Activated CD8-positive, alpha-beta T cell treated with anti-CD3 and anti-CD28 coated beads for 36 hours (primary cell): ENCODE data around the gene TNS1. TPM values are rescaled to one million over a fixed set of nuclear protein-coding genes. Genes with fewer than 3 reads are reported as not detected.

ENCODE experiments used
- ATAC-seq: fragments of 200-7000 bp; cut with Tn5 transposase; one replicate; pipeline ENCODE4 v1.10.0; 2021; ENCODE audit warnings: mild to moderate bottlenecking, moderate library complexity
- CTCF ChIA-PET: fragments of 350-600 bp; sonication (Branson Sonifier 250); formaldehyde crosslinking; loops from one replicate; lab custom pipeline; 2021; ENCODE audit warnings: antibody characterized with exemption; lab: Charles Lee
- POLR2A ChIA-PET: fragments of 350-600 bp; sonication (Branson Sonifier 250); formaldehyde crosslinking; loops from one replicate; lab custom pipeline; 2021; ENCODE audit warnings: antibody characterized with exemption; lab: Charles Lee
- DNase-seq: peaks from one replicate; pipeline ENCODE4 v3.0.0-alpha.2; 2020
- H3K27ac Mint-ChIP-seq: one replicate; pipeline ENCODE4 v1.8.0; 2021; ENCODE audit warnings: mild to moderate bottlenecking, mixed read lengths
- H3K27me3 Mint-ChIP-seq: one replicate; pipeline ENCODE4 v1.8.0; 2021; ENCODE audit warnings: mixed read lengths
- H3K36me3 Mint-ChIP-seq: one replicate; pipeline ENCODE4 v1.8.0; 2021; ENCODE audit warnings: low read depth, mixed read lengths
- H3K4me1 Mint-ChIP-seq: one replicate; pipeline ENCODE4 v1.8.0; 2021; ENCODE audit warnings: low read depth, mixed read lengths
- H3K4me3 Mint-ChIP-seq: one replicate; pipeline ENCODE4 v1.8.0; 2021; ENCODE audit warnings: mild to moderate bottlenecking, moderate library complexity, mixed read lengths
- H3K9me3 Mint-ChIP-seq: one replicate; pipeline ENCODE4 v1.8.0; 2021; ENCODE audit warnings: mixed read lengths
- CTCF ChIP-seq: fragments of 200-600 bp; IDR thresholded peaks from one replicate; pipeline ENCODE4 v1.8.0; 2022; ENCODE audit warnings: antibody characterized with exemption, mild to moderate bottlenecking
- intact Hi-C: fragments of 100-400 bp; cut with micrococcal nuclease; formaldehyde crosslinking; loops from one replicate; pipeline ENCODE4 v1.10.0; 2022
- total RNA-seq, 2 experiments: library from RNA; stranded (reverse); gene quantifications; one replicate each; pipeline ENCODE4 v1.2.3, GENCODE V29; 2021

Gene TNS1
- total RNA-seq, 2 experiments from 2014 or later = 1.8 to 2.0 TPM

- no peak for ATAC-seq
- peaks cover 4% of the 10 kb centered on the region for H3K27me3 Mint-ChIP-seq
- no peaks in the 10 kb centered on the region for H3K9me3 Mint-ChIP-seq
- intact Hi-C loops = no loop called here
- CTCF ChIA-PET = no interaction called here
- no peaks in the 10 kb centered on the region for H3K4me1 Mint-ChIP-seq
- no peak for DNase-seq
- POLR2A ChIA-PET = no interaction called here
- no peaks in the 10 kb centered on the region for H3K36me3 Mint-ChIP-seq
- TF ChIP-seq CTCF = no peak
- H3K4me3 Mint-ChIP-seq = no peak overlapping the region
- no peak overlapping the region for H3K27ac Mint-ChIP-seq
Observed at GRCh38 chr2:218002143-218002844, 501 bp downstream of the TNS1 start.

- DNase-seq = no peak
- H3K36me3 Mint-ChIP-seq = no peaks in the 10 kb centered on the region
- ChIA-PET CTCF (no interaction called here), POLR2A (no interaction called here)
- H3K9me3 Mint-ChIP-seq = no peaks in the 10 kb centered on the region
- H3K4me3 Mint-ChIP-seq = no peak overlapping the region
- no peak overlapping the region for H3K27ac Mint-ChIP-seq
- no peaks in the 10 kb centered on the region for H3K4me1 Mint-ChIP-seq
- H3K27me3 Mint-ChIP-seq = peaks cover 4% of the 10 kb centered on the region
- no peak for ATAC-seq
- intact Hi-C loops = no loop called here
- no peak for TF ChIP-seq CTCF
Observed at GRCh38 chr2:218001629-218002028, 1.2 kb downstream of the TNS1 start.

DNA sequence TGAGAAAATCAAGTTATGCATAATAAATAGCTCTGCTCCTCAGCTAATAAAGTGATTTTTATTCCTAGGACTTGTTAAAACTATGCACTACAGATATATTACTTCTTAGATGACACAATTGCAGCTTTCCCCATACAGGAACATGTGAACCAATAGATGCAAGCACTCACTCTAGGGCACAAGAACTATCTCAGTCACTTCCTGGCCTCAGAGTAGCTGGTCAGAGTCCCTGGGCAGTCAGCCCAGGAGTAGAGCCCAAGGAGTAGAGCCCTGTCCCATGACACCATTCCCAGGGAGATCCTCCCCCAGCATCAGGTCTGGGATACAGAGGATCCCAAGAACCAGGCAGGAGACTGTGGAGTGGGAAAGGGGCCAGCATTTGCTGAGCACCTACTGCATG is 2.7 kb downstream of the TNS1 start:
- H3K9me3 Mint-ChIP-seq = no peaks in the 10 kb centered on the region
- ChIA-PET CTCF (interaction anchor here (1.1 to 1.5 kb wide), 3 partner anchors 12 to 211 kb away, joined by 3 to 8 read pairs (median 3); no protein-coding TSS in a partner anchor), POLR2A (no interaction called here)
- no peak for TF ChIP-seq CTCF
- H3K4me3 Mint-ChIP-seq = no peak overlapping the region
- DNase-seq (no peak), ATAC-seq (no peak)
- intact Hi-C loops = no loop called here
- H3K4me1 Mint-ChIP-seq = no peaks in the 10 kb centered on the region
- H3K27ac Mint-ChIP-seq = no peak overlapping the region
- peaks cover 4% of the 10 kb centered on the region for H3K27me3 Mint-ChIP-seq
- no peaks in the 10 kb centered on the region for H3K36me3 Mint-ChIP-seq

DNA sequence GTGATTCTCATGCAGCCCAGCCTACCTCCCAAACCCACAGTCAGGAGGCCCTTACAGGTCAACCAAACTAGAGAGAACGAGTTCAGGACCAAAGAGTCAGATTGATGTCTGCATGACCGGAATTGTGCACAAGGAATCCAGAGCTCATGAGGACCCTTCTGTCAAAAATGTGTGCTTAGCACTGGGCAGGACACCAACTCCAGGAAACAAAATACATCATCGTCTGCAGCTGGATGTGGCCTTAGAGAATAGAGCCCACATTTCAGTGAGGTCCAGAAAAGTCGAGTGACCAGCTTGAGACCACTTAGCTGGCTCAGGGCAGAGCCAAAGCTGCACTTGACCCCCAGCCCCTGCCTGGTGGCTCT is 3.2 kb downstream of the TNS1 start:
- H3K27me3 Mint-ChIP-seq = peaks cover 4% of the 10 kb centered on the region
- ChIA-PET CTCF (interaction anchor here (1.1 to 1.7 kb wide), 4 partner anchors 13 to 214 kb away, joined by 3 to 8 read pairs (median 5); no protein-coding TSS in a partner anchor), POLR2A (no interaction called here)
- no peak for ATAC-seq
- no peak for TF ChIP-seq CTCF
- H3K27ac Mint-ChIP-seq = no peak overlapping the region
- H3K4me1 Mint-ChIP-seq = no peaks in the 10 kb centered on the region
- no peak for DNase-seq
- no peak overlapping the region for H3K4me3 Mint-ChIP-seq
- no peaks in the 10 kb centered on the region for H3K9me3 Mint-ChIP-seq
- no peaks in the 10 kb centered on the region for H3K36me3 Mint-ChIP-seq
- intact Hi-C loops = no loop called here

- Mint-ChIP-seq H3K4me1 (no peaks in the 10 kb centered on the region), H3K36me3 (no peaks in the 10 kb centered on the region), H3K27ac (no peak overlapping the region), H3K9me3 (no peaks in the 10 kb centered on the region), H3K4me3 (no peak overlapping the region), H3K27me3 (peaks cover 4% of the 10 kb centered on the region)
- DNase-seq (no peak), ATAC-seq (no peak)
- intact Hi-C loops = no loop called here
- TF ChIP-seq CTCF = no peak
- ChIA-PET CTCF (interaction anchor here (1.1 to 1.7 kb wide), 4 partner anchors 13 to 213 kb away, joined by 3 to 8 read pairs (median 5); no protein-coding TSS in a partner anchor), POLR2A (no interaction called here)
Observed at GRCh38 chr2:217998926-217999594, 3.7 kb downstream of the TNS1 start.
